Activated CD4-positive, alpha-beta memory T cell treated with anti-CD3 and anti-CD28 coated beads, Interleukin-2, amount 10 ng/mL, durations not matched to agents 7 days and 5 days (primary cell): Measurements from ENCODE around the gene ITPR1. TPM values are rescaled to one million over a fixed set of nuclear protein-coding genes. Genes with fewer than 3 reads are reported as not detected.
A peak's percentile ranks its signal among the peaks of the same experiment; 100 is the strongest.

ENCODE experiments used
- CTCF ChIA-PET: fragments of 350-600 bp; sonication (Branson Sonifier 250); formaldehyde crosslinking; loops from one replicate; lab custom pipeline; 2021; ENCODE audit warnings: antibody characterized with exemption, inconsistent platforms; lab: Charles Lee
- POLR2A ChIA-PET: fragments of 350-600 bp; sonication (Branson Sonifier 250); formaldehyde crosslinking; loops from one replicate; lab custom pipeline; 2021; ENCODE audit warnings: antibody characterized with exemption; lab: Charles Lee
- DNase-seq: peaks from one replicate; pipeline ENCODE4 v3.0.0-alpha.2; 2020
- H3K27ac Mint-ChIP-seq: one replicate; pipeline ENCODE4 v1.8.0; 2021; ENCODE audit warnings: mild to moderate bottlenecking, mixed read lengths
- H3K27me3 Mint-ChIP-seq: one replicate; pipeline ENCODE4 v1.8.0; 2021; ENCODE audit warnings: mixed read lengths
- H3K36me3 Mint-ChIP-seq: one replicate; pipeline ENCODE4 v1.8.0; 2021; ENCODE audit warnings: low read depth, mixed read lengths
- H3K4me1 Mint-ChIP-seq: one replicate; pipeline ENCODE4 v1.8.0; 2021; ENCODE audit warnings: mixed read lengths
- H3K4me3 Mint-ChIP-seq: one replicate; pipeline ENCODE4 v1.8.0; 2021; ENCODE audit warnings: mild to moderate bottlenecking, mixed read lengths
- H3K9me3 Mint-ChIP-seq: one replicate; pipeline ENCODE4 v1.8.0; 2021; ENCODE audit warnings: mixed read lengths
- total RNA-seq, 2 experiments: library from RNA; stranded (reverse); gene quantifications; one replicate each; pipeline ENCODE4 v1.2.3, GENCODE V29; 2021

Gene ITPR1
- total RNA-seq, 2 experiments from 2014 or later = 59.6 to 64.3 TPM

DNA sequence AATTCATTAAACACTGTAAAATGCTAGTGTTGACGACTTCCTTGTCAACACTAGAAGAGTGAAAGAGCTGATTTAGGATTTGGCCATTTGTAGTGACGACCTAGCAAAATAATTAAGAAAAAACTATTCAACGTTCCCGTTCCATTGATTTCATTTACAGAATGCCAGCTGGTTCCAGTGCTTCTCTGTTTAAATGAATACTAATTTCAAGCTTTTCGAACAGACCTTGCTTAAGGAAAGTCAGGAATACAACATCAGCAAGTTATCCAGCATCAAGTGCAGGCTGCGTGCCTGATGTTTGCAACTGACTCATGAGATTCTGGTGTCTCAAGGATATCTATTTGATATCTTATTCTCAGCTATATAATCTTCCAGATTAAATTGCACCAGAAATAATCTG lies 387.7 kb downstream of the ITPR1 start:
- Mint-ChIP-seq H3K36me3 (peaks cover 5% of the 10 kb centered on the region), H3K27ac (no peak overlapping the region), H3K4me1 (peaks cover 6% of the 10 kb centered on the region), H3K9me3 (no peaks in the 10 kb centered on the region), H3K27me3 (peaks cover 3% of the 10 kb centered on the region), H3K4me3 (no peak overlapping the region)
- POLR2A ChIA-PET = interaction anchor here (0.7 to 1.3 kb wide), 2 partner anchors 9 to 98 kb away, joined by 3 to 4 read pairs; no protein-coding TSS in a partner anchor
- no peak for DNase-seq
- CTCF ChIA-PET = no interaction called here

DNA sequence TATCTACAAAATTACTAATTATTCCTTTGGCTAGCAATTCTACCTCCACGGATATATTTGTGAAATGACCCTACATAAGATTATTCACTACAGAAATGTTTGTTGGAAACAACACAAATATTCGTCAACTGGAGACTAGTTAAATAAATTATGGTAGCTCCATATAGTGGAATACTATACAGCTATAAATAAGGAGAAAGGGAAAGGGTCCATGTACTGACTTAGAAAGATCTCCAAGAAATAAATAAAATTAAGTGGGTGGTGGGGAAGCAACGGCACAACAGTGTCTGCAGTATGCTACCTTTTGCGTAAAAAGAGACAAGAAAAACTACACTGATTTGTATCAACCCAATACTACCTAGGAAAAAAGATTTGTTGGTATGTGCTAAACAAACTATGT lies 389.4 kb downstream of the ITPR1 start:
- peaks cover 9% of the 10 kb centered on the region for H3K36me3 Mint-ChIP-seq
- no peak for DNase-seq
- H3K4me3 Mint-ChIP-seq = no peak overlapping the region
- H3K9me3 Mint-ChIP-seq = no peaks in the 10 kb centered on the region
- CTCF ChIA-PET = interaction anchor here (0.5 to 1.0 kb wide), 2 partner anchors 10 to 11 kb away, joined by 3 read pairs; no protein-coding TSS in a partner anchor
- H3K27me3 Mint-ChIP-seq = peaks cover 3% of the 10 kb centered on the region
- H3K27ac Mint-ChIP-seq = no peak overlapping the region
- POLR2A ChIA-PET = no interaction called here
- peaks cover 13% of the 10 kb centered on the region for H3K4me1 Mint-ChIP-seq

DNA sequence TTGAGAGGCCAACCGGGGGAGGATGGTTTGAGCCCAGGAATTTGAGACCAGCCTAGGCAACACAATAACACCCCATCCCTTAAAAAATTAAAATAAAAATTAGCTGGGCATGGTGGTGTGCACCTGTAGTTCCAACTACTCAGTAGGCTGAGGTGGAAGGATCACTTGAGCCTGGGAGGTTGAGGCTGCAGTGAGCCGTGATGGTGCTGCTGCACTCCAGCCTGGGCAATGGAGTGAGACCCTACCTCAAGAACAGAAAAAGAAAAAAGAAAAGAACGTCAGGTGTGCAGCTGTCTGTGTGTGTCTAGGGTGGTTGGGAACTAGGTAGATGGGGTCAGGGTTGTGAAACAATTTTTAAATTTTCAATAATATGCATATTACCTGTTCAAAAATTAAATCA lies 389.9 kb downstream of the ITPR1 start:
- Mint-ChIP-seq H3K36me3 (peaks cover 9% of the 10 kb centered on the region), H3K4me3 (no peak overlapping the region), H3K27ac (no peak overlapping the region), H3K4me1 (peaks cover 16% of the 10 kb centered on the region), H3K9me3 (no peaks in the 10 kb centered on the region), H3K27me3 (peaks cover 3% of the 10 kb centered on the region)
- no peak for DNase-seq
- CTCF ChIA-PET = no interaction called here
- POLR2A ChIA-PET = no interaction called here

DNA sequence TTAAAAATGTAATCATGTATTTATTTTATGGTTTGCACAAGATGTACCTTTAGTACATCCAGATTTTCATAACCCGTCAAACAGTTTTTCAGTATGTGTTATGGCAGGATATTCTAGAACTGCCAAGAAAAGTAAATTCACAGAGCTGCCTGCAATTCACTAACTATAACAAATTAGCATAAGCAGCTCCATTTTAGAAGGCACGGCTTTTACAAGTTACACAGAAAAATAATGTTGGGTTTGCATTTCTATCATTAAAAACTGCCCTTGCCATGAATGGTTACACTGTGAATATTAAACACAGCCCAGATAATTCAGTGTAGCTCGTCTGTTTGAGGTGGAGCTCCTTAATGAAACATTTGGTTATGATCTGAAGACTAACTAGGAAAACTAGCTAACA lies 391.7 kb downstream of the ITPR1 start:
- Mint-ChIP-seq H3K4me1 (peaks cover 31% of the 10 kb centered on the region), H3K4me3 (no peak overlapping the region), H3K27ac (no peak overlapping the region), H3K36me3 (peaks cover 10% of the 10 kb centered on the region), H3K27me3 (no peaks in the 10 kb centered on the region), H3K9me3 (no peaks in the 10 kb centered on the region)
- ChIA-PET POLR2A (interaction anchor here (1.0 kb wide), 1 partner anchor 63 kb away, joined by 3 read pairs; no protein-coding TSS in a partner anchor), CTCF (interaction anchor here (0.6 to 1.5 kb wide), 4 partner anchors 9 to 63 kb away, joined by 3 to 5 read pairs (median 3); no protein-coding TSS in a partner anchor)
- DNase-seq = no peak

DNA sequence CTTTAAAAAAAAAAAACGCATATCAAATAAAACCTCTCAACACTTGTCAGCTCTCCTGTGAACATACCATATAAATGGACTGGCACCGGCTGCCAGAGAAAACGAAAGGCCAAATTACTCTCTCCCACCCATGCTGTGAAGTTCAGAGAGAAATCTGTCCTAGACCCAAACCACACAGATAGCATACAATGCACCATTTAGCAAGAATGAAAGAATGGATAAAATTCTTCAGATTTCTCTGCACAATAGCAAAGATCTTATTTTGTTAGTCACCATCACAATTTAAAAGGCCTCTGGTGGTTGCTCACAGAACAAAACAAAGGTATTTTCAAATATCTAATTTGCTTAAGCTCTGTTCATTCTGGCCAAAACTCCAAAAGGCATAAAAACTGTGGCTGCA lies 392.2 kb downstream of the ITPR1 start:
- POLR2A ChIA-PET = interaction anchor here (1.0 kb wide), 1 partner anchor 63 kb away, joined by 3 read pairs; no protein-coding TSS in a partner anchor
- Mint-ChIP-seq H3K36me3 (peaks cover 10% of the 10 kb centered on the region), H3K9me3 (no peaks in the 10 kb centered on the region), H3K4me3 (no peak overlapping the region), H3K27ac (no peak overlapping the region), H3K27me3 (no peaks in the 10 kb centered on the region), H3K4me1 (peaks cover 32% of the 10 kb centered on the region)
- CTCF ChIA-PET = interaction anchor here (0.6 to 1.5 kb wide), 5 partner anchors 8 to 164 kb away, joined by 3 to 5 read pairs (median 3); no protein-coding TSS in a partner anchor
- DNase-seq = no peak

DNA sequence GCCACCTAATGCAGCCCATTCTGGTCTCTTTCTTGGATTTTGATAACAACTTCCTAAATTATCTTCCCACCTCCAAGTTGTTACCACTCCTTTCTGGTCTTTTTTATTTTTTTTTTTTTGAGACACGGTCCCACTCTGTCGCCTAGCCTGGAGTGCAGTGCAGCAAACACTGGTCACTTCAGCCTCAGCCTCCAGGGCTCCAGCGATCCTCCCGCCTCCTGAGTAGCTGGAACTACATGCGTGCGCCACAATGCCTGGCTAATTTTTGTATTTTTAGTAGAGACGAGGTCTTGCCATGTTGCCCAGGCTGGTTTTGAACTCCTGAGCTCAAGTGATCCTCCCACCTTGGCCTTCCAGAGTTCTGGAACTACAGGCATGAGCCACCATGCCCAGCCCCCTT lies 393.3 kb downstream of the ITPR1 start:
- no peaks in the 10 kb centered on the region for H3K27me3 Mint-ChIP-seq
- ChIA-PET POLR2A (no interaction called here), CTCF (no interaction called here)
- H3K27ac Mint-ChIP-seq = no peak overlapping the region
- H3K4me3 Mint-ChIP-seq = no peak overlapping the region
- no peak for DNase-seq
- peaks cover 32% of the 10 kb centered on the region for H3K4me1 Mint-ChIP-seq
- H3K9me3 Mint-ChIP-seq = no peaks in the 10 kb centered on the region
- peaks cover 10% of the 10 kb centered on the region for H3K36me3 Mint-ChIP-seq

DNA sequence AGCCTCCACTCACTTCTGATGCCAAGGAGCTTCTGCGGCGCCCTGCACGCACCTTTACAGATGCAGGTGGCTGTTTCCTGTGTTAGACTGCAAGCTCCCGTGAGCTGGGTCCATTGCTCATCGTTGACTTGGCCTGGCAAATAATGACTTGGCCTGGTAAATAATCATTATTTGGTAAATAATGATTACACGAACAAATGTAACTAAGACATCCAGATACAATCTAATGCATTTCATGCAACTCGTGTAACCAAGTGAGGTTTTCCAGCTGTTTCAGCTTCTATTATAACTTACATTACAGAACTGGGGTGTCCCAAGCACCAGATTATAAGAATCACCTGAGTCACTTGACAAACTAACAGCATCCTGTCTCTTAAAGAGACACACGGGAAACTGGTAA lies 394.0 kb downstream of the ITPR1 start:
- Mint-ChIP-seq H3K36me3 (peaks cover 10% of the 10 kb centered on the region), H3K9me3 (no peaks in the 10 kb centered on the region), H3K4me3 (no peak overlapping the region), H3K4me1 (peaks cover 32% of the 10 kb centered on the region), H3K27ac (no peak overlapping the region), H3K27me3 (no peaks in the 10 kb centered on the region)
- no peak for DNase-seq
- ChIA-PET POLR2A (interaction anchor here (0.7 to 1.9 kb wide), 2 partner anchors 90 to 93 kb away, joined by 4 to 6 read pairs; no protein-coding TSS in a partner anchor), CTCF (no interaction called here)

DNA sequence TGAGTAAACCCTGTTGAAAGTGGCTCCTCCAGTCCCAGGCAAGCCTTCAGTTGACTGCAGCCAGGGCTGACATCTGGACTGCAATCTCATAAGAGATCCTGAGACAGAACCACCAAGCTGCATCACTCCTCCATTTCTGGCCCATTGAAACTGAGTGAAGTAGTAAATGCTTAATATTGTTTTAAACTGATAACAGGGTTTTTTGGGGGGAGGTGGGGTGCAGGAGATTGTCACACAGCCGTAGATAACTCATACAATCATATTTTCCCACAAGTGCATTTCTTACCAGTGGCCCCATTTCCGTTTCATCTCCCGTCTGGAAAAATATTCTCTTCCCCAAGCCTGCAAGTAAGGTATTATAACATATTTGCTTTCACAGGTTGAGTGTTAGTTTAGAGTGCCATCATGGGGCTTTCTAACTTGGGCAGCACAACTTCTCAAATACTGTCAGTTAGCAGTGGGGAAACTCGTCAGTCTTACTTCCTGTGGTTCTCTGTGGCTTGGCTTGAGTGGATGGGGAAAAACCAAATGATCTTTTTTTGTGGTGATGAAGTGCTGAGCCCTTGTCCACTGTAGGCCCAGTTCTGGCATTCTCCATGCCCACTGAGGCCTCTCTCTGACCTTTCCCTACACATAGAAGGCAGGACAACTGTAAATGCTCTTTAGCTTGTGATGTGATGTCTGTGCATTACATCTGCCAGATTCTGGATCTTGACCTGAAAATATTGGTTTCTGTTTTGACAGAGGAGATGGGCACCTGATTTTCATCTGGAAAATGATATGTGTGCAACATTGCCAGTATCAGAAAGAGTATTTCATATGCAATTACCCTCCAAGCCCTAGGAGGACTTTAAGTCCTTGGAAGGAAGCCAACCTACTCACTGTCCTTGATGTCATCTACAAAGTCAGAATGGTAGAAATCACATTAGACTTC lies 396.0 kb downstream of the ITPR1 start:
- ChIA-PET CTCF (interaction anchor here (0.7 to 1.4 kb wide), 5 partner anchors 18 to 178 kb away, joined by 3 to 5 read pairs (median 3); no protein-coding TSS in a partner anchor), POLR2A (interaction anchor here (0.9 to 2.4 kb wide), 9 partner anchors 8 to 94 kb away, joined by 3 to 10 read pairs (median 5); partner anchors contain the start of gene BHLHE40)
- peak overlapping the region; percentile 1 for H3K4me3 Mint-ChIP-seq
- peaks cover 32% of the 10 kb centered on the region for H3K4me1 Mint-ChIP-seq
- peak overlapping the region; percentile 80 for H3K27ac Mint-ChIP-seq
- no peaks in the 10 kb centered on the region for H3K9me3 Mint-ChIP-seq
- DNase-seq = peak; percentile 52
- peaks cover 3% of the 10 kb centered on the region for H3K27me3 Mint-ChIP-seq
- H3K36me3 Mint-ChIP-seq = peaks cover 10% of the 10 kb centered on the region

DNA sequence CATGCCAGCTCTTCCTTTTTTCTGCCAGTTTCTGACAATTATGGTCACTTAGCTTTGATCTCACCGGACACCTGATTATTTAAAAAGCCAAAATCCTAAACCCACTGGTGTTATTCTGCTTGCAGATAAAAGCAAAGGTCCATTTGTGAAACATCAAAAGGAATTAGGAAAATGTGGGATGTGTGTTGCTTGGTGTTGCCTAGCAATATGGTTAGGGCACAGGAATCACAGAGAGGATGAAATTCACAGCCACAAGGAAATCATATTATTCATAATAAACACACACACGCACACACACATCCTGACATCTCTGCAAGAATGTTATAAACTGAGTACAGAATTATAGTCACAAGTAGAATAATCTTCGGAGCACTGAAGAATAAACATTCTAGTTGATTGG lies 396.7 kb downstream of the ITPR1 start:
- H3K27me3 Mint-ChIP-seq = peaks cover 3% of the 10 kb centered on the region
- H3K9me3 Mint-ChIP-seq = no peaks in the 10 kb centered on the region
- ChIA-PET CTCF (interaction anchor here (0.7 to 1.4 kb wide), 4 partner anchors 19 to 178 kb away, joined by 3 to 5 read pairs (median 3); no protein-coding TSS in a partner anchor), POLR2A (interaction anchor here (0.9 to 2.4 kb wide), 8 partner anchors 9 to 94 kb away, joined by 3 to 10 read pairs (median 4); partner anchors contain the start of gene BHLHE40)
- peak overlapping the region; percentile 80 for H3K27ac Mint-ChIP-seq
- H3K36me3 Mint-ChIP-seq = peaks cover 10% of the 10 kb centered on the region
- no peak for DNase-seq
- peaks cover 32% of the 10 kb centered on the region for H3K4me1 Mint-ChIP-seq
- no peak overlapping the region for H3K4me3 Mint-ChIP-seq

DNA sequence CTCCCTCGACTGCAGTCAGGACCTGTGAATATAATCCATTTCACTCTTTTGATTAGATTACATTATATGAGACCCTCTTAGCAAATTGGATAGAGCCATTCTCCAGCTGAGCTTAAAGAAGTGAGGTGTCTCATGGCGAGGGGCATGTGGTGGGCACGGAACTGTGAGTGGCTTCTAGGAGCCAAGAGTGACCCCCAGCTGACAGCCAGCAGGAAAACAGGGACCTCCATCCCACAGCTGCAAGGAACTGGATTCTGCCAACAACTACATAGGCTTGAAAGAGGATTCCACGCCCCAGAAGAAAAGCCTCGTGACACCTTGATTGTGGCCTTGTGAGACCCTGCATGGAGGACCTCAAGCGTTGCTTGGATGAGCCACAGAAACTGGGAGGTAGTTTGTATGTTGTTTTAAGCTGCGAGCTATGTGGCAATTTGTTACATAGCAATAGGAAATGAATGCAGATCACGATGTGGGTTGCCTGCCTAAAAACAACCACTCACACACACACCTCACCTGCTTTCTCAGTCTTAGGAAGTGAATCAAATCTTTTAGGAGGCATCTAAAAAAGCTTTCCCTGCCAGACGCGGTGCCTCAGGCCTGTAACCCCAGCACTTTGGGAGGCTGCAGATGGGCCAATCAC lies 401.9 kb downstream of the ITPR1 start:
- Mint-ChIP-seq H3K27me3 (peaks cover 3% of the 10 kb centered on the region), H3K36me3 (peaks cover 2% of the 10 kb centered on the region), H3K9me3 (peaks cover under 1% of the 10 kb centered on the region), H3K4me3 (no peak overlapping the region), H3K4me1 (peaks cover 38% of the 10 kb centered on the region), H3K27ac (no peak overlapping the region)
- ChIA-PET POLR2A (interaction anchor here (0.9 to 2.8 kb wide), 5 partner anchors 10 to 85 kb away, joined by 3 to 11 read pairs (median 5); no protein-coding TSS in a partner anchor), CTCF (interaction anchor here (0.6 kb wide), 1 partner anchor 184 kb away, joined by 5 read pairs; no protein-coding TSS in a partner anchor)
- no peak for DNase-seq

DNA sequence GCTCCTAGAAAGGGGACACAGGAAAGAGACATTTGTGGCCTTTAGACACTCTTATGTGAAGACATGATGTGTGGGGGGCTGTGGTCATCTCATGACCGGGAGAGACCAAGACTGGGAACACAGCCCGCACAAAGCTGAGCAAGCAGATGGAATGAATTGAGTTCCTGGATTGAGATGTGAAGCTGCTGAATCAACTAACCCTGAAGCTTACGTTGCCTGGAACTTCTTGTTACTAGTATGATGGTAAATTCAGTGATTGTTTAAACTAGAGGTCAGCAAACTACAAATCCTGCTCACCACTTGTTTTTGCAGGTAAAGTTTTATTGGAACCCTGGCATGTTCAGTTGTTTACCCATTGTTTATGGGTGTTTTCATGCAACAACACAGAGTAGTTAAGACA lies 402.7 kb downstream of the ITPR1 start:
- POLR2A ChIA-PET = interaction anchor here (1.4 to 2.8 kb wide), 4 partner anchors 9 to 82 kb away, joined by 3 to 11 read pairs (median 6); no protein-coding TSS in a partner anchor
- CTCF ChIA-PET = interaction anchor here (1.6 kb wide), 1 partner anchor 82 kb away, joined by 5 read pairs; no protein-coding TSS in a partner anchor

More for the DNA sequence above, 402.7 kb downstream of the ITPR1 start:
- peaks cover 8% of the 10 kb centered on the region for H3K36me3 Mint-ChIP-seq
- no peak for DNase-seq
- peaks cover 3% of the 10 kb centered on the region for H3K27me3 Mint-ChIP-seq
- peaks cover 45% of the 10 kb centered on the region for H3K4me1 Mint-ChIP-seq
- no peak overlapping the region for H3K27ac Mint-ChIP-seq
- H3K4me3 Mint-ChIP-seq = no peak overlapping the region
- peaks cover 2% of the 10 kb centered on the region for H3K9me3 Mint-ChIP-seq
